HG02943 (cell line): ENCODE measurements around the gene ZMYM3.

Experiments
- ATAC-seq: cut with Tn5 transposase; IDR thresholded peaks from one replicate; pipeline ENCODE4 v1.9.1; 2021; ENCODE audit warnings: mild to moderate bottlenecking, low read depth, moderate library complexity; ENCODE audit not compliant: unreplicated experiment

Gene ZMYM3

DNA sequence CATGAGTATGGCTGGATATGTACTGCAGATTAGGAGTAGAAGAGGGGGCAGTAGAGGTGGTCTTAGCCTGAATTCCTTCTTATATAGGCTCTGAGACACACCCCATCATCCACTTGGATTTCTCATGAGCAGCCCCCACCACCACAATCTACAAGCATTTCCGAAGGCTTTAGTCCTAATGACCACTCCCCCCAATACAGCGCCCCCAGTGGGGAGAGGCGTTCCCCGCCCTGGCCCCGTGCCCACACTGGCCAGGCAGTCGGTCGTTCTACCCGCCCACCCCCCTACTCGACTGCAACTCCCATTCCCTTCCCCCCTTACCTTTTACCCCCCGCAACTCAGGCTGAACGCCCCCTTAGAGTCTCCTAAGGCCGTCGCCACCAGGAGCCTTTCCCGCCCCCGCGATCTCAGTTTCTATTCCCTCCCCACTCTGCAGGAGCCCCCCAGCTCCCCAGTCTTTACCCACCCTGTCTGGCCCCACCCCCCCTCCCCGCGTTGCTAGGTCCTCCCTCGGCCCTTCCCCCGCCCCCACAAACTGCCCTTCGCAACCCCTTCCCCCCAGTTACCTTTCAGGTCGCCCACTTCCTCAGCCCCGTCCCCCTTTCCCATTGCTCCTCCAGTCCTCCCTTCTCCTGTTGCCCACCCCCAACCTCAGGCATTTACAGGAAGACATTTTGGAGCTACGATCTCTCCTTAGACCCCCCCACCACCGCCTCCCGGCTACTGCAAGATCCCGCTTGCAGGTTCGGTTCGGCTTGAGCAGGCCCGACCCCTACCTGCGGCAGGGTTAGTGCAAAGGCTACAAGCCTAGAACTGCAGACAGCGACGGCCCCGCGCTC lies 468 bp downstream of the ZMYM3 start:
- ATAC-seq, result no peak

DNA sequence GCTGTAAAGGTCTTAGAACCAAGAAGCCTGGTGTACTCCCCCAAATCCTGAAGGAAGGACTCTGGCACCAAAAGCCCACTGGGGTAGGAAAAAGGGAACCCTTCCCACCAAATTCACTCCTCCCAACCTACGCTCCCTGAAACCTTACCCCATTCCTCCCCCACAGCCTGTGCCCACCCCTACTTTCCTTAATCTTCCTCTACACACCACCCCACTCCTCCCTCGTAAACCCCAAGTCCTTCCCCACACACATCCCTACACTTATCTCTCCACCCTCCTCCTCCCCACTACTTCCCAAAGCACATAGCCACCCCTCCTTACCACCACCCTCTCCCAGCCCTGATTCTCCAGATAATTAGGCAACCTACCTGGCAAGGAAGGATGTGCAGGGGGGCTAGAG lies 1.7 kb downstream of the ZMYM3 start:
- ATAC-seq, result no peak

DNA sequence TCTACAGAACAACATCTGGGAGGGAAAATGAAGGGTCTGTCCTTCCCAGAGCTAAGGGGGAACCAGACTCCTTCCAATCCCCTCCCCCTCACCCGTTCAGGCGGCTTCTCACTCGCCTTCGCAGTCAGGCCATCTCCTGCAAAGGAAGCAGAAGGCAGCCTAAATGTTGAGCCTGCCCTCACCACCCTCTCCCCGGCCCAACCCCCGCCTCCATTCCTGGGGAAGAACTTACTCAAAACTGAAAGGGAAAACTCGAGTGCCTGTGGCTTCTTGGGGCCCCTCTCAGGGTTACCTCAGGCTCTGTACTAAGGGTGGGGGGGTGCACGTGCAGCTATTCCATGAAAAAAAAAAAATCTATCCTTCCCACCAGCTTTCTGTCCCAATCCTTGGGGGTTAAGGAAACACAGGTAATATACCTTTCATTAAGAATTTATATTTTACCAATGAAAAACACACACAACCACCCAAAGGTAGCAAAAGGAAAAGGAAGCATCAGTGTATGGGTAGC lies 2.4 kb downstream of the ZMYM3 start:
- no peak for ATAC-seq

DNA sequence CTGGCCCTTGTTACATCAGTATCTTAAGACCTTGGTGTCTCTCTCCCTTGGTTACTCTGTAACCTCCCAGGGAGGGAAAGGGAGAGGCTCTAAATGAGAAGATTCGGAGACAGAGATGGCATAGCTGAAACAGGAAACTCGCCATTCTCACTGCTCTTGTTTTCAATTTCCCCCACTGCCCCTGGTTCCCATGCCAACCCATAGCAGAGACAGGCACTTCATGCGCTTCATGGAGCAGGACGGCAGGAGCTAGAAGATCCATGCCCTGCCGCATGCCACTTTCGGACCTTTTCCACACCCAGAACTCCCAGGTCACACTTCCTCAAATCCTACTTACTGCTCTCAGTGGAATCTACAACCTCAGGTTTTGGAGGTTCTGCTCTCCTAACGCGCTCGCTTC lies 3.1 kb downstream of the ZMYM3 start:
- ATAC-seq, result no peak

DNA sequence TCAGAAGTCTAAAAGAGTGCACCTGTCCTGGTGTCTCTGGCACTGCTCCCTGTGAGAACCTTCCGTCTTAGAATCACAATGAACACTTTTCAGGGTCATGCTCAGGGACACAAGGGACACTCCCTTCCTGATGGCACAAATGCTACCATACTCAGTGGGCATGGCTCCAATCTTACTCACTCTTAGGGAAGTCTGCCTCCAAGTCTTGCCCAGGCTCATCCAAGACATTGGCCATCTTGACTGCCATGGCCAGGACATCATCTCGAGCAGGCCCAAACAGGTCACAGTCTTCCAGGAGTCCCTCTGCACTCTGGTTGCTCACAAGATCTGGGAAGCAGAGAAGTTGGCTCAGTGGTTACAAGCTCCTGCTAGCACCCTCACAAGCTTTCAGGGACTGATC lies 8.8 kb downstream of the ZMYM3 start:
- no peak for ATAC-seq

DNA sequence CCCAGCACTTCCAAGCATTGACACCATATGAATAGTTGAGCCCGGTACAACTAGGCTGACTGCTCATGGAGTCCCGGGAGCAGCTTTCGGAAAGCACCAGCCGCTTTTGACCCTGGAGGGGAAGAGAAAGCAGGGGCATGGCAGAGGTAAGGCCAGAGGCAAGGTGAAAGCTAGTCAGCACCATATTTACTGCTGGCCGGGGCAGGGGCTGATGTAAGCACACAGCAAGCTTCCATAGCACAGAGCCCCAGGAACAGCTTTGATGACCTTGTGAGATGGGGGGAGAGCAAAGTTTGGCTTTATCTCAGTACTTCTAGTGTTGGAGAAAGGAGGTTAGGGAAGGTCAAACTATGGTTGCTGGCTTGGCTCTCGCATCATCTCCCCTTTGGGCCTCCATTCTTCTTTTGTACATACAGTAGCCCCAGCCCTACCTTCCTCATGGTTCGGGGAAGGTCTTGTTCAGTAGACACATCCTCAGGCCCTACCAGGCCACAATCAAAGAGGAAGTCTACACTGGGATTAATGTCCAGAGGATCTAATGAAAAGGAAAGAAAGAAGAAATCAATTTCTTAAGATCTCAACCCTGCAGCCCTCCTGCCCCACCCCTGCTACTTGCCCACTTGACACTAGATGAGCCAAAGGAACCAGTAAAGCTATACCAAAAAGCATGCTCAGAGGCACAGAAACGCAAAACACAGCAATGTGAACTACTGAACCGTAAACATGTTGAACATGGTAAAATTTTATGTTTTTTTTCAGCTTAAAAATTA lies 9.4 kb downstream of the ZMYM3 start:
- no peak for ATAC-seq

DNA sequence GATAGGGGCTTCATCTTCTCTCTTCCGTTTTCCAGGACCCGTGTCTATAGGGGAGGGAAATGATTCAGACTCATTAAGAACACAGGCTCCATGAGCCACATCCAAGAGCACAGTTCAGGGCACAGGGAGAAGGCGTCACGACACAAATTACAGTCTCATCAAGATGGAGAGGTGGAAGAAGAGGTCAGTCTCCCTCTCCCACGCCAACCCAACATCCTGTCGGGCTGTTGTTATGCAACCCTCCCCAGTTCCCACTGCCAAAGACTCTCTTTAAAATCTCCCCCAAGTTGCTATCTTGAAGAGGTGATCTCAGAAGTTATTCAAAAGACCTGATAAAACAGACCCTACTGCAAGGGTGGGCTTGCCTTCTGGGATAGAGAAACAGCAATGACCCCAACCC lies 12.6 kb downstream of the ZMYM3 start:
- ATAC-seq, result no peak

DNA sequence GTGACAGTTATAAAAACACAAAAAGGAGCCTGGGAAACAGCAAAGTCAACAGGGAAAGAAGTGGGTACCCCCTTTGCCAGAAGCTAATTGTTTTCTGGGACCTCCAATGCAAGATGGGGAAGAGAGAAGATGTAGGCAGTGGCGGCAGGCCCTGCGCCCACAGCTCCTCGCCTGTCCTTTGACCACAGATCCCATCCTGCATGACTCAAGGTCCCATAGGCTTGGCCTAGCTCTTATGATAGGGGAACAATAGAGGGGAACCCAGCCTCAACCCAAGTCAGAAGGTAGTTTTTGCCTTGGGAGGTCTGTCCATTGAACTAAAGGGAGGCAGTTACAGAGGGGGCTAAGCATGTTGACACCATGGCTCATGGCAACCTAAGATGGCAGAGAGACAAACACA lies 14.2 kb downstream of the ZMYM3 start:
- ATAC-seq, result no peak

DNA sequence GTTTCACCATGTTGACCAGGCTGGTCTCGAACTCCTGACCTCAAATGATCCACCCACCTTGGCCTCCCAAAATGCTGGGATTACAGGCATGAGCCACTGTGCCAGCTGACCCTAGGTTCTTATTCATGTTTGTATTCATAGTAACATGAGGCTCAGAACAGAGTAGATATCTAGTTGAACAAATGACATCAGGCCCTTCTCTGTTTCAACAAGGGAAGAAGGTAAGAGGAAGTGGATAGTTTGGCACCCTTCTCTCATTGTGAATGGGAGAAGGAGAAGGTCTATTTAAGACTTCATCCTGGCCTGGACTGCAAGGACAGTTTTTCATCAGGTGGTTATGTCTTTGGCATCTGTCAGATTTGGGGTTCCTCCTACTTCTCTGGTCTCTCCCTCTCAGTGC lies 17.1 kb downstream of the ZMYM3 start:
- ATAC-seq, result no peak

DNA sequence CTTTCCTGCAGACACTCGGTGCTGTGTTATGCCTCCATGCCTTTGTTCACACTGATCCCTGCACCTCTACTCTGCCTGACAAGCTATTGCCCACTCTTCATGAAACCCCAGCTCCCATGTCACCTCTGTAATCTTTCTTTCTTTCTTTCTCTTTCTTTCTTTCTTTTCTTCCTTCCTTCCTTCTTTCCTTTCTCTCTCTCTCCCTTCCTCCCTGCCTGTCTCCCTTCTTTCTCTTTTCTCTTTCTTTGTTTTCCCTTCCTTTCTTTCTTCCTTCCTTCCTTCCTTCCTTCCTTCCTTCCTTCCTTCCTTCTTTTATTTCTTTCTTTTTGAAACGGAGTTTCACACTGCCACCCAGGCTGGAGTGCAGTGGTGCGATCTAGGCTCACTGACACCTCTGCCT lies 18.5 kb downstream of the ZMYM3 start:
- no peak for ATAC-seq

DNA sequence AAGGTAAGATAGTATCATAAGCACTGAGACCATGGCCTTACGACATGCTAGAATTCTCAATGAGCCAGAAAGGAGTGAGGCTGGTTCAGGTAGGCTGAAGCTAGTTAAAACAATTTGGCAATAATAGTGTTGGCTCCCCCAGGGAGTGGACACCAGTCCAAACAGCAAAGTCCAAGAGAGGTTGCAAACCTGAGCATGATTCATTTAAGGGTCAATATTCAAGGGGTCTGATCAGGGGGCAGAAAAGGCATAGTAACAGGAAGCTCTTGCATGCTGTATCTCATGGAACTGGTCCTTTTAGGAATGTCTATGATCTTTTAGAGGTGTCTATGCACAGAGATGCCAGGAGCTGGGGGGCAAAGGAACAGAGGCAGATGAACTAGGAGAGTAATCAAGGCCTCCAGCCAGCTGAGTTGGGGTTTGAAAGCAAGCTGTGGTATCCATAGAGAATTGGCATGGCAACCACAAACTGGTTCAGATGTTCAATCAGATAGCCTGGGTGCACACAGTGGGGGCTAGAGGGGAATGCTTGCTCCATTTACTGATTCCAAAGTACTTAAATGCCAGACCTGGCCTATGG lies 25.8 kb downstream of the ZMYM3 start:
- ATAC-seq, result no peak

DNA sequence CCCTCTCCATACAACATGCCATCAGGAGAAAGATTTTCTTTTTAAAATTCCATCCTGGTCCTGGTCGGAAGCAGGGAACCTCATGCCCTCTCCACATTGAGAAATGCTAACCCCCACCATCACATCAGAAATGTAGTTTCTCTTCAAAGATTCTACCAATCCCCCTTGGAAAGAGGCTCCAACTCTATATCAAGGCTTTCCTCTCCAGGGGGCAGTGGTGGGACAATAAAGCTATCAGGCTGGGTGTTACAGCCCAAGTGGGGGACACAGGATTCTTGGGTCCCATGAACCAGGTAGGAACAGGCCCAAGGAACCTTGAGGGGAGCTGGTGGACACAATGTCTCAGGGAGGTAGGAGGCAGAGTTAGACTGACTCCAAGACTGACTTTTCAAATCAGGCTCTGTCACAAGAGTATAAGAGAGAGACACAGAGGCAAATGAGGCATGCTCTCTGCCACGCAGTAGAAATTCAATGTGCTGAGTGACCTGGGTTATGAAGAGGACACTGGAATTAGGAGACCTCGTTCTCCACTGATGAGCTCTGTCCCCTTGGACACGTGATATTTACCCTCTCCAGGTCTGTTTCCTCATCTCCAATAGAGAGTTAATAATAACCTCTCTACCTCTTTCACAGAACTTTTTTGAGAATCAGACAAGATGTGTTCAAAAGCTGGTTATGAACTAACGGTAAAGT lies 26.4 kb downstream of the ZMYM3 start:
- ATAC-seq, result no peak

DNA sequence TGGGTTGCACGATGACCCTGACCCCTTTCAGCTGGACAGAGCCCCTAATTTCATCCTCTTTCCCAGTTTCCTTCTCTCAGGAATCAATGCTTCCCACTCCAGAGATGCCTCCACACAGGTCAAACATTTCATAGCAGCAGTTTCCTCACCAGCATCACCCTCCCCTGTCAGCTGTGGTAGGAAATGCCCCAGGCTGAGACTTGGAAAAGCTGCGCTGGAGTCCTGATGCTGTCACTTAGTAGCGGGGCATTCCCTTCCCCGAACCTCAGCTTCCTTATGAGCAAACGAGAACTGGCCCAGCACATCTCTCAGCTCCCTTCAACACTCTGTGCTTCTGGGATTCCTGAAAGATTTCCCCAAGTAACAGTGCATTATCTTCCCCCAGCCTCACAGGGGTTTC lies 28.3 kb downstream of the ZMYM3 start:
- ATAC-seq, result no peak

DNA sequence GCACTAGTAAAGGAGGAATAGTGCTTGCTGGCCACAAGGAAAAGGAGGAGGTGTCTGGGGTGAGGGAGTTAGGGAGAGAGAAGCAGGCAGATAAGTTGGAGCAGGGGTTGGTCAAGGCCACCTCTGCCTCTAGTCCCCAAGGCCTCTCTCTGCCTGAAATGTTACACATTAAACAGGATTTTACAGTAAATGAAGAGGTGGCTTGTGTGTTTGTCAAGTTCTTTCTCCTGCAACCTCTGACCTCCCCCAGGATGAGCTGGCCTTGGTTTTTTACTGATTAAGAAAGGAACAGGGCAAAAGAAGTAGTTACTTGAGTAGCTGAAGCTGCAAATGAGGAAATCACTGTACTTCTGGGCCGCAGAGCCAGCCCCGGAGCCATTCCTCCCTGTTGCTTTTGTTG lies 28.9 kb downstream of the ZMYM3 start:
- ATAC-seq, result no peak

DNA sequence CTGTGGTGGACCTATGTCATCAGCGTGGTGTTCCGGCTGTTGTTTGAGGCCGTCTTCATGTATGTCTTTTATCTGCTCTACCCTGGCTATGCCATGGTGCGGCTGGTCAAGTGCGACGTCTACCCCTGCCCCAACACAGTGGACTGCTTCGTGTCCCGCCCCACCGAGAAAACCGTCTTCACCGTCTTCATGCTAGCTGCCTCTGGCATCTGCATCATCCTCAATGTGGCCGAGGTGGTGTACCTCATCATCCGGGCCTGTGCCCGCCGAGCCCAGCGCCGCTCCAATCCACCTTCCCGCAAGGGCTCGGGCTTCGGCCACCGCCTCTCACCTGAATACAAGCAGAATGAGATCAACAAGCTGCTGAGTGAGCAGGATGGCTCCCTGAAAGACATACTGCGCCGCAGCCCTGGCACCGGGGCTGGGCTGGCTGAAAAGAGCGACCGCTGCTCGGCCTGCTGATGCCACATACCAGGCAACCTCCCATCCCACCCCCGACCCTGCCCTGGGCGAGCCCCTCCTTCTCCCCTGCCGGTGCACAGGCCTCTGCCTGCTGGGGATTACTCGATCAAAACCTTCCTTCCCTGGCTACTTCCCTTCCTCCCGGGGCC lies 29.7 kb downstream of the ZMYM3 start:
- ATAC-seq, result no peak

DNA sequence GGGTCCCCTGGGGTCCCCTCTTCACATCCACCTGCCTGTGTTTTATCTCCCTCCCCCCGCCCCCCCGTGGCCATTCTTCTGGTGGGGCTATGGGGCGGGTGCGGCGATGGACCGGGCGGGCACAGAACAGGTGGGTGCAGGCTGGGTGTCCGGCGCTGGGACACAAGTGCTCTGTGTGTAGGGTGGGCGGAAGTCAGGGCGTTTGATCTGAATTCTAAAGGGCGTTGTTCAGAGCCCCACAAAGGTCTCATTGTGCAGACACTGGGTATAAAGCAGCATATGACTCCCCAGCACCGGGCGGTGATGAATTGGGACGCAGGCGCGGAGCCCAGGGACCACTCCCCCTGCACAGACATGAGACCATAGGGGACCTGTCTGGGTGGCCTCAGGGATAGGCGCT lies 31.0 kb downstream of the ZMYM3 start, which contains the start of gene GJB1:
Gene GJB1 (plus strand): TSS at position 296 of the 400 bp plus-strand sequence. CDS start 484 bp downstream, outside the sequence.
- no peak for ATAC-seq

DNA sequence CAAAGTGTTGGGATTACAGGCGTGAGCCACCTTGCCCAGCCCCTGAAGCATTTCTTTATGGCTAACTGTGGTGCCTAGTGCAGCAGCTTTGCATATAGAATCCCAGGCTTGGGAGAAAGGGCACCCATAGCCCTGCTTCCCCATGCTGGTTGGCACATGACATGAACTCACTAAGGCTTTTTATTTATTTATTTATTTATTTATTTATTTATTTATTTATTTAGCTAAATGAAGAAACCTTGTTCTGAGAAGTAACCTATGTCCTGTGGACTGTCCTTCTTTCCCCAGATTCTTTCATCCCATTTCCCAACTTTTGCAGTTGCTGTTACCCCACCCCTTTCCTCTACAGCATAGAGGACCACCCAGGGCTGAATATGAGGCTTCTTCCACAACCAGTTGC lies 32.8 kb downstream of the ZMYM3 start:
- no peak for ATAC-seq

DNA sequence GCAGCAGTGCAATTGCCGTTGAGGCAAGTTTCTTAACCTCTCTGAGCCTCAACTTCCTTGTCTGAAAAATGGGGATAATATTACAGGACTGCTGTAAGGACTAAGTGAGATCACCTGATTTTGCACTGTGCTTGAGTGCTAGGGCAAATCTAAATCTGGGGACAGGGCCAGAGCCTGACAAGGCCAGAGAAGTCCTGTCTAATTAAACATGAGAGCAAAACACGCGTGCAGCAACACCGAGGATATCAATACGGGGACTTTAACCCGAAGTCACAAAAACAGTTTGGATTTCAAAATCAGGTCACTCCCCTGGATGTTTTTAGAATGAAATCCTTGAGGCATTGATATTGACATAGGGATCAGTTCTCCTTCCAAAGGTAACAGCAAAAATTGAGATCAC lies 36.6 kb downstream of the ZMYM3 start:
- no peak for ATAC-seq

DNA sequence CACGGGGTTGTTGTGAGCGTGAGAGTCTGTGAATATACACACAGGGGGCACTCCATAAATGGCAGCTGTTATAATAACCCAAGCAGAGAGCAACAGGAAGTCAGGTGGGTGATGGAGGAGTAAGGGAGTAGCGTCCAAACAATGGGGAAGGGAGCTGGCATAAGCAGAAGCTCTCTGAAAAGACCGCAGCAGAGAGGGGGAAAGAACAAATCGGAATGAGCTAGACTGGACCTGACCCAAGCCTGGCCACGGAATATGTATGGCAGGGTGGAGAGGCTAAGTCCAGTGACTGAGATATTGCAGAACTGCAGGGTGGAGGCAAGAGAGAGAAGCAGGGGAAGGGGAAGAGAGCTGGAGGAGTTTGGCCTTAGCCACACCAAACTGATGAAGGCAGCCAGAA lies 37.5 kb downstream of the ZMYM3 start:
- no peak for ATAC-seq

DNA sequence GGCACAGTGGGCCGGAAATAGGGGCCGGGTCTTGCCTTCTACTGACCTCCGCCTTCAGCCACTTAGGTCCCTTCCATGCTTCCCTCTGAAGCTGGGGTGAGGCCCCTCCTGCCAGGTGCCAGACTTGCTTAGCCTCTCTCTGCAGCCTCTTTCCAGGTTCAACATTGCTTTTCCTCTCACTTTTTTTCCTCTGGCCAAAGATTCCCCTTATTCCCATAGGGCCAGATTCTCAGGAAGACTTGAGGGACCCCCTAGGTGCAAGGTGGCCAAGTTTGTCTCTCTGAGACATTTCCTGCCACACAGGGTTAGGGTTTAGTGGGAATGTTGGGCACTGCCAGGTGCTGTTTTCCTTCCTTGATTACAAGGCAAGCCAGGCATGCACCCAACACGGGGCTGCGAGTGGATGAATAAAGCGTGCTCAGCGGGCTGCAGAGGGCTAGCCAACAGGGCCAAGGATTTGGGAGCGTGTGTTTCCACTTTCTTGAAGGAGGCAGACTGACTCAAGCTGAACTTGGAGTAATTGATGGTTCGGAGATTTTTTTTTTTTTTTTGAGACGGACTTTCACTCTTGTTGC lies 38.5 kb downstream of the ZMYM3 start:
- ATAC-seq, result no peak
